ENCODE measurements around the gene F8. TPM values are rescaled to one million over a fixed set of nuclear protein-coding genes. Genes with fewer than 3 reads are reported as not detected.

F8 gene
- total and polyA plus RNA-seq, 10 of the 15 experiments (the other 5 are each of a cell fraction or from before 2014, with no cell fraction given) = 3.0 to 8.1 (median 5.1) TPM

DNA sequence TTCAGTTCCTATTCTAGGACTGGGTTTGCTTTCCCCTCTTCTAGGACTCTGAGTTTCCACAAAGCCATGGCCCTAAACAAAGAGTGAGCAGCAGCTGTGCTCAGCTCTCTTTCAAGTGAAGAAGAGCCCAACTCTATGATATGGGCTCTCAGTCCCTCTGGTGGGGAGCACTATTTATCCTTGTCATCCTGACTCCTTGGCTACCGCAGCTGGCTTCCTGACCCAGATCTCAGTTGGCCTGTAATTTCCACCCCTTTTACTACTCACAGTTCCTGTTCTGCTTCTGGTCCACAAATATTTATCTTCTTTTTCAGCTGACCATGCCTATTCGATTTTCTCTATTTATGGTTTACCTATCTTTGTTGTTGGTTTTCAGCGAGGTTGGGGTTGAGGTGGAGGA lies 33.8 kb downstream of the F8 start (continued):
- no peak for TF ChIP-seq NFXL1 (IDR thresholded peaks at IDR 0.05; ENCODE audit: borderline replicate concordance)
- TF ChIP-seq, protein P1, sequence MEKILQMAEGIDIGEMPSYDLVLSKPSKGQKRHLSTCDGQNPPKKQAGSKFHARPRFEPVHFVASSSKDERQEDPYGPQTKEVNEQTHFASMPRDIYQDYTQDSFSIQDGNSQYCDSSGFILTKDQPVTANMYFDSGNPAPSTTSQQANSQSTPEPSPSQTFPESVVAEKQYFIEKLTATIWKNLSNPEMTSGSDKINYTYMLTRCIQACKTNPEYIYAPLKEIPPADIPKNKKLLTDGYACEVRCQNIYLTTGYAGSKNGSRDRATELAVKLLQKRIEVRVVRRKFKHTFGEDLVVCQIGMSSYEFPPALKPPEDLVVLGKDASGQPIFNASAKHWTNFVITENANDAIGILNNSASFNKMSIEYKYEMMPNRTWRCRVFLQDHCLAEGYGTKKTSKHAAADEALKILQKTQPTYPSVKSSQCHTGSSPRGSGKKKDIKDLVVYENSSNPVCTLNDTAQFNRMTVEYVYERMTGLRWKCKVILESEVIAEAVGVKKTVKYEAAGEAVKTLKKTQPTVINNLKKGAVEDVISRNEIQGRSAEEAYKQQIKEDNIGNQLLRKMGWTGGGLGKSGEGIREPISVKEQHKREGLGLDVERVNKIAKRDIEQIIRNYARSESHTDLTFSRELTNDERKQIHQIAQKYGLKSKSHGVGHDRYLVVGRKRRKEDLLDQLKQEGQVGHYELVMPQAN (conservative IDR thresholded peaks at IDR 0.05) = no peak
- no peak for TF ChIP-seq RCOR1 (conservative IDR thresholded peaks at IDR 0.05; ENCODE audit: low read depth, low read length)
- no peak for TF ChIP-seq CHD2 (IDR thresholded peaks at IDR 0.05; ENCODE audit: borderline replicate concordance, low read depth, low read length)
- no peak for TF ChIP-seq SMAD5 (IDR thresholded peaks at IDR 0.05; ENCODE audit: low read depth)
- TF ChIP-seq SRF (IDR thresholded peaks at IDR 0.05; ENCODE audit: low read depth in 2 of 2, low read length in 2 of 2) = no peak
- TF ChIP-seq RBBP5 (conservative IDR thresholded peaks at IDR 0.05) = no peak
- TF ChIP-seq STAT3 (IDR thresholded peaks at IDR 0.05; ENCODE audit: low read depth, low read length) = no peak
- no peak for TF ChIP-seq SP1 (IDR thresholded peaks at IDR 0.05; ENCODE audit: low read depth, low read length)

DNA sequence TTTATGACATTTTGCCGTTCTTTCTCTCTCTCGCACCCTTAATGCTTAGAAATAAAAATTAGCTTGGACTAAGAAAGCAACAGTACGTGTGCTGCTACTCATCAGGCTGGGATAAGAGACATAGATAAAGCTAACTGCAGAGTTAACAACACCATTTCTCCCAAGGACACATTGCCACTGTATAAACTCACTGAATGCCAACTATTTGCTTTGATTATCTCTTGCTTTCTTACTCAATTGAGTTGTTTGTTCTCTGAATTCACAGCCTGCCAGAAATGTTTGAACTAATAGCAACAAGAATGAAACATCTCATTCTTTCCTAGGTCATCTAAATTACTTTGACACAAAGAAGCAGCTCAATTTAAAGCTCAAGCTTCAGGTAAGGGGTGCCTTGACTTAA lies 34.6 kb downstream of the F8 start:
- FAIRE-seq = no peak
- TF ChIP-seq CBX5 (IDR thresholded peaks at IDR 0.05; ENCODE audit: low read depth) (no peak), TAF1 (IDR thresholded peaks at IDR 0.05; ENCODE audit: borderline replicate concordance, low read depth, low read length) (no peak), BHLHE40 (IDR thresholded peaks at IDR 0.05; ENCODE audit: borderline replicate concordance in 1 of 2, low read depth in 2 of 2, low read length in 1 of 2) (no peak), NFXL1 (IDR thresholded peaks at IDR 0.05; ENCODE audit: borderline replicate concordance) (no peak), ZNF384 (IDR thresholded peaks at IDR 0.05; ENCODE audit: borderline replicate concordance, low read depth, low read length) (no peak), CREB1 (IDR thresholded peaks at IDR 0.05; ENCODE audit: low read depth) (no peak), RELA (IDR thresholded peaks at IDR 0.05; ENCODE audit: borderline replicate concordance, partially characterized antibody) (no peak), IRF4 (IDR thresholded peaks at IDR 0.05; ENCODE audit: low read depth, low read length) (no peak), CREM (IDR thresholded peaks at IDR 0.05; ENCODE audit: low read depth) (no peak), MEF2A (IDR thresholded peaks at IDR 0.05; ENCODE audit: insufficient read depth, low read depth, low read length) (no peak), ZNF207 (IDR thresholded peaks at IDR 0.05; ENCODE audit: borderline replicate concordance) (no peak)
- TF ChIP-seq, protein P2, sequence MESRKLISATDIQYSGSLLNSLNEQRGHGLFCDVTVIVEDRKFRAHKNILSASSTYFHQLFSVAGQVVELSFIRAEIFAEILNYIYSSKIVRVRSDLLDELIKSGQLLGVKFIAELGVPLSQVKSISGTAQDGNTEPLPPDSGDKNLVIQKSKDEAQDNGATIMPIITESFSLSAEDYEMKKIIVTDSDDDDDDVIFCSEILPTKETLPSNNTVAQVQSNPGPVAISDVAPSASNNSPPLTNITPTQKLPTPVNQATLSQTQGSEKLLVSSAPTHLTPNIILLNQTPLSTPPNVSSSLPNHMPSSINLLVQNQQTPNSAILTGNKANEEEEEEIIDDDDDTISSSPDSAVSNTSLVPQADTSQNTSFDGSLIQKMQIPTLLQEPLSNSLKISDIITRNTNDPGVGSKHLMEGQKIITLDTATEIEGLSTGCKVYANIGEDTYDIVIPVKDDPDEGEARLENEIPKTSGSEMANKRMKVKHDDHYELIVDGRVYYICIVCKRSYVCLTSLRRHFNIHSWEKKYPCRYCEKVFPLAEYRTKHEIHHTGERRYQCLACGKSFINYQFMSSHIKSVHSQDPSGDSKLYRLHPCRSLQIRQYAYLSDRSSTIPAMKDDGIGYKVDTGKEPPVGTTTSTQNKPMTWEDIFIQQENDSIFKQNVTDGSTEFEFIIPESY (IDR thresholded peaks at IDR 0.05) = no peak

More for the DNA sequence above, 34.6 kb downstream of the F8 start:
- in situ Hi-C loops (cut with MboI) = loop anchor here (5.0 kb wide), 1 partner anchor 224 kb away; no protein-coding TSS in a partner anchor
- no peaks in the 10 kb centered on the region for H3K9me3 ChIP-seq (replicated peaks; ENCODE audit: control insufficient read depth, insufficient read depth, low read length)
- ChIA-PET RAD21 (ENCODE audit: unreplicated experiment) (interaction anchor here (0.9 to 2.8 kb wide), 2 partner anchors 69 to 105 kb away, joined by 5 to 21 read pairs; no protein-coding TSS in a partner anchor), POLR2A (interaction anchor here (0.5 to 1.3 kb wide), 4 partner anchors 16 to 43 kb away, joined by 3 to 6 read pairs (median 4); partner anchors contain the start of gene FUNDC2), CTCF (interaction anchor here (0.6 to 11.2 kb wide), 11 partner anchors 29 to 228 kb away, joined by 3 to 181 read pairs (median 3); partner anchors contain the start of gene VBP1), SMC1A (ENCODE audit: uncharacterized antibody, unreplicated experiment) (interaction anchor here (1.0 to 12.7 kb wide), 5 partner anchors 12 to 86 kb away, joined by 3 to 145 read pairs (median 4); partner anchors contain the start of gene FUNDC2)
- H3K27ac ChIP-seq (ENCODE audit: control insufficient read depth, insufficient read depth) = no peak overlapping the region
- intact Hi-C loops (cut with micrococcal nuclease; ENCODE audit: unreplicated experiment) = loop anchor here (10.0 kb wide), 1 partner anchor 227 kb away; the partner anchor contains the start of gene VBP1
- H3K4me3 ChIP-seq = no peak overlapping the region
- H4K20me1 ChIP-seq (ENCODE audit: control insufficient read depth, insufficient read depth) = no peaks in the 10 kb centered on the region
- no peaks in the 10 kb centered on the region for H3K36me3 ChIP-seq (ENCODE audit: control insufficient read depth in 2 of 2, insufficient read depth in 2 of 2, low read length in 1 of 2)
- H3K9ac ChIP-seq (ENCODE audit: control insufficient read depth, insufficient read depth, low read length) = no peak overlapping the region
- 64% methylated on average over 3 of the region's 3 CpGs for WGBS (ENCODE audit: insufficient coverage, insufficient replicate concordance, low lambda C conversion rate, missing lambda C conversion rate)
- no peak overlapping the region for H3K4me2 ChIP-seq (ENCODE audit: control insufficient read depth, insufficient read depth)
- ATAC-seq (no peak), DNase-seq (ENCODE audit: low read depth, low spot score) (no peak)
- no peaks in the 10 kb centered on the region for H3K27me3 ChIP-seq (replicated peaks in 1 of 2; ENCODE audit: control insufficient read depth in 2 of 2, insufficient read depth in 2 of 2, low read length in 1 of 2)
- no peaks in the 10 kb centered on the region for H3K79me2 ChIP-seq (ENCODE audit: control insufficient read depth, insufficient read depth, low read length)
- H3K4me1 ChIP-seq (ENCODE audit: control insufficient read depth, insufficient read depth, low read length) = peaks cover 2% of the 10 kb centered on the region; the same call in 1 of the 2 replicates
- no peak overlapping the region for H2AFZ ChIP-seq (ENCODE audit: control insufficient read depth, low read depth, low read length)
- no TSS peak for BruUV-seq (replicated peaks)
